HK-2 (cell line): ENCODE results near the gene RXRB.
"Not testable (repeated sequence)": the region's sequence is repeated elsewhere in the genome, so short reads cannot be mapped to it uniquely, and the experiment has no call there.

ENCODE experiments used
- DNase-seq: peaks from one replicate; pipeline ENCODE4 v3.0.0-alpha.2; 2018; ENCODE audit not compliant: unreplicated experiment

The RXRB gene

GRCh38 chr6:33200219-33201146 lies at the start of gene RXRB, which contains the start of gene SLC39A7:
TSS of gene RXRB (minus strand) at chr6:33200665. CDS start at chr6:33200476, 189 bp downstream.
TSS of gene SLC39A7 (plus strand) at chr6:33200867. CDS start at chr6:33201246, 379 bp downstream.
- peak; percentile 99 for DNase-seq

DNA sequence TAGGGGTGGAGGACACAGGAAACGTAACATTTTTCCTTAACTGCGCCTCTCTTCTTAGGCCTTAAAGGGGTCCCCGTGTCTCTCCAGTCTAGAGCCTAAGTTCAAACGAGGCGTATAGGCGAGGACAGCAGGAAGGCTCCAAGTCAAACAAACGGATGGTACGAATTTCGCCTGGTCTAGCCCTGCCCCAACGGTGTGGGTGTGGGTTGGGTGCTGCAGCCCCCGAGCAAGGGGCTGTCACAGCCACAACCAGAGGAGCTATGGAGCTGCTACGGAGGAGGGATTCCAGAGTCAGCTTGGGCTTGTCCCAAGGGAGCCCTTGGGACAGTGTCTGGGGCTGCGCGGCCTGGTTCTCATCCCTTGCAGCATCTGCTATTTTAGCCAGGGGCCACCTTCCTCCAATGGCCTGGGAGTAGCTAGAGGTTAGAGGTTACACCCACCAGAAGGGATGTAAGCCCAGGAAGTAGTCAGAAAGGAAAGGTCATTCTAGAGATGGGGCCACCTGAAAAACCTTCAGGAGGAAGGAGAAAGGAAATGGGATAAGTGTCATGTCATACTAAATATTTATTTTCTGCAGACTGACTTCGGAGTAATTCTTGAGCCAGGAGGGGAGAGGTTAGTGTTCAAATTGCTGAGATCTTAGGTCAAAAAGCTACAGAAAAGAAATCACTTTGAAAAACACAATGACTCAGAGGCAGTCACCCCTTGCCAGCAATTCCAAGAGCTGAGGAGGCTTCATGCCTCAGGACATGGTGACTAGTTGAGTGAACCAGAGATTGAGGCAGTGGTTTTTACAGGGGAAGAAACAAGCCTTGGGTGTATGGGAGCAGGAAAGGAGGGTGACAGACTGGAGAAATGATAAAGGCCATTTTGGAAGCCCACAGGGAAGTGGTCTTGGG lies 49.5 kb upstream of the RXRB start:
- peak; percentile 41 for DNase-seq

DNA sequence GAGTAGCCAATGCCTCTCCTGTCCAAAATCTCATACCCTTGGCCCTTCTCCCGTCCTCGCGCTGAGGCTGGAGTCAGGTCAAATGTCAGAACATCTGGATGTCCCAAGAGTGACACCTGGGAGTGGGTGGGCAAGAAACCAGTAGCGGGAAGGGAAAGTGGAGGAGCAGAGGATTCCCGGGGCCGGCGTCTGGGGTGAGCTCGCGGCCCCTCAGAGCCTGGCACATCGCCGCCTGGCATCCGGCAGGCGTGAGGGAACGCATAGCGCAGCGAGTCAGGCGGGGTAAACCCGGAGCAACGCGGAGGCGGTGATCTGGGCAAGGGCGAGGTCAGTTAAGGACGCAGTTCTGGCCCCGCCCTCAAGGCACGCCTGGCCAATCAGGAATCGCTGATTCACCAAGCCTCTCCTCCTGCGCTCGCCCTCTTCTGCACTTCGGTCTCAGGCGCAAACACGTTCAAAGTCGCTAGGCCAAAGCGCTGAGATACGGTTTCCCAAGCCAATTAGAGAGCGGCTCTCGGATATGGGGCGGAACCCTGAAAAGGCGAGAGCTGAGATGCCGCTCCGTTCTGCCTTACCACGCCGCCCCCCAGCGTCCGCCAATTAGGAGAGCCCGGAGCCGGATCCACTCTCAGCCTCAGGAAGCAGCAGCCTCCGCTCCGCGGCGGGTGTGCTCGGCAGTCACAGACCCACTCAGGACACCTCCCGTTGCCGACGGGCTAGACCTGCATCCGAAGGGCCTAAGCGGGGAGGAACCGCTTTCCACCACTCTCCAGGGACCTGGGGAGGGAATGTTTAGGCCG lies 48.7 kb upstream of the RXRB start:
- DNase-seq = peak; percentile 97

- DNase-seq = no peak
These were observed 48.1 kb upstream of the RXRB start for GRCh38 chr6:33248643-33248931.

- peak; percentile 89 for DNase-seq
These were observed 47.6 kb upstream of the RXRB start for GRCh38 chr6:33247977-33248642.

DNA sequence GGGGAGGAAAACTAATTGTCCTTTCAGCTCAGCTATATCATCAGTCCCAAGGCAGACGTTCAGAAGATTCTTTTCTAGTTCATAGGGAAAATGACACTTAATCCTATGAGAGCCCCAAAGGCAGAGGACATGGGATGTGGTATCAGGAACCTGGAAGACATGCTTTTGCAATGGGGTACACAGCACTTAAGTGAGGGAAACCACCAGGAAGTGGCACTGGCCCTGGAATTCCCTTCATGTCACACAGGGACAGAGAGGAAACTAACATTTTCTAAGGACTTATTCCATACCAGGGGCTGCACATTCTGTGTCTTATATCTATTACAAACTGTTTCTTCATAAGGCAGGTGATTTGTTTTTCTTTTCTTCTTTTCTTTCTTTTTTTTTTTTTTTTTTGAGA lies 43.0 kb upstream of the RXRB start:
- DNase-seq = no peak

GRCh38 chr6:33241968-33242367 lies 41.5 kb upstream of the RXRB start:
- DNase-seq = no peak

- no peak for DNase-seq
These were observed 37.3 kb upstream of the RXRB start for GRCh38 chr6:33237741-33238140.

DNA sequence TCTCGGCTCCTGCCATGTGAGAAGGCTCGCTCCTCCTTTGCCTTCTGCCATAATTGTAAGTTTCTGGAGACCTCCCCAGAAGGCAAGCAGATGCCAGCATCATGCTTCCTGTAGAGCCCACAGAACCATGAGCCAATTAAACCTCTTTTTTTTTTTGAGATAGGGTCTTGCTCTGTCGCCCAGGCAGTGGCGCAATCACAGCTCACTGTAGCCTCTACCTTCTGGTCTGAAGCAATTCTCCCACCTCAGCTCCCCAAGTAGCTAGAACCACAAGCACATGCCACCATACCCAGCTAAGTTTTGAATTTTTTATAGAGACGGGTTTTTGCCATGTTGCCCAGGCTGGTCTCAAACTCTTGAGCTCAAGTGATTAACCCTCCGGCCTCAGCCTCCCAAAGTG lies 36.4 kb upstream of the RXRB start:
- DNase-seq = no peak

- no peak for DNase-seq
These were observed 35.9 kb upstream of the RXRB start for GRCh38 chr6:33236328-33236727.

DNA sequence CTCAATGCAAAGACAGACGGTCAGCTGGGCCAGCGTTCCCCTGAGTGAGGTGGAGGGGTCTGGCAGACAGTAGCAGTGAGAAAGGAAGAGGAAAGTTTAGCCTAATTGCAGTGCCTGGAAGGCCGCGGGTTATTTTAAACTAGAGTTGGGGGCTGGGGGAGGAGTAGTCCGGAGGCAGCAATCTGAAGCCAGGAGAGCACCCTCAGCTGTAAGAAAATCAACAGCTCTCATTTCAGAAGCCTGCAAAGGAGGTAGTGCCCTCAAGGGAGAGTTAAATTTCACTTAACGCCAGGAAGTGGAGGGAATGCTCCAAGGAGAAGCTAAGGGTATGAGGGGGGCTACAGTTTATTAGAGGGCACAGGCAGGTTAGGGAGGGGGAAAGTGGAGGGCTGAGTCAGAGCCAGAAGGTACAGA lies 34.8 kb upstream of the RXRB start:
- DNase-seq = no peak

DNA sequence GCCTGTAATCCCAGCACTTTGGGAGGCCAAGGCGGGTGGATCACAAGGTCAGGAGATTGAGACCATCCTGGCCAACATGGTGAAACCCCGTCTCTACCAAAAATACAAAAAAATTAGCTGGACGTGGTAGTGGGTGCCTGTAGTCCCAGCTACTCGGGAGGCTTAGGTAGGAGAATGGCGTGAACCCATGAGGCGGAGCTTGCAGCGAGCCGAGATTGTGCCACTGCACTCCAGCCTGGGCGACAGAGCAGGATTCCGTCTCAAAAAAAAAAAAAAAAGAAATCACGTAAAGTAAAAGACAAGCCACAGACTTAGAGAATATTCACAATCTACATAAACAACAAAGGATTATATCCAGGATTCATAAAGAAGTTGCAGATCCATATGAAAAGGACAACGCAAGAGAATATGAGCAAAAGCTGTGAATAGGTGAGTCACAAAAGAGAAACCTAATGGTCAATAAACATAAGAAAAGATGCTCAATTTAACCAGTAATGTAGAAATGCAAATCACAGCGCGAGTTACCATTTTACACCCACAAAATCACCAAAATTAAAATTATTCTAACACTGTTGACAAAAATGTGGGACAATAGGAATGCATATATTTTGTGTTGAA lies 26.1 kb upstream of the RXRB start:
- not testable (repeated sequence) for DNase-seq

GRCh38 chr6:33217681-33218080 lies 17.2 kb upstream of the RXRB start:
- no peak for DNase-seq

DNA sequence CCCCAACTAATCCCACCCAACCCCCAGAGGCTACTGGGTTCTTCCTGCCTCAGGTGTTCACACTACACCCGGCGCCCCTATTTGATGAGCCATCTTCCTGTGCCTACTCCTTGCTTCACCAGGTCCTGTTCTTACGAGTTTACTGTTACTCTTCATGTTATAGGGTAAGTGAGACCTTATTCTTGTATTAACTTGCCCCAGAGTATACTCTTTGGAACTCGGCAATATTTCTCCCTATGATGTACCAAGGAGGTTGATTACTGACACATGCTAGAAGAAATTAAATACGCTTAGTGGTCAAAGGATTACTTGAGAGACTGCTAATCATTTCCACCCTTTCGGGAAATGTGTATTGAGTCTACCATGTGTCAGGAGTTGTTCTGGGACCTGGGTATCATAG lies 16.8 kb upstream of the RXRB start:
- no peak for DNase-seq

DNA sequence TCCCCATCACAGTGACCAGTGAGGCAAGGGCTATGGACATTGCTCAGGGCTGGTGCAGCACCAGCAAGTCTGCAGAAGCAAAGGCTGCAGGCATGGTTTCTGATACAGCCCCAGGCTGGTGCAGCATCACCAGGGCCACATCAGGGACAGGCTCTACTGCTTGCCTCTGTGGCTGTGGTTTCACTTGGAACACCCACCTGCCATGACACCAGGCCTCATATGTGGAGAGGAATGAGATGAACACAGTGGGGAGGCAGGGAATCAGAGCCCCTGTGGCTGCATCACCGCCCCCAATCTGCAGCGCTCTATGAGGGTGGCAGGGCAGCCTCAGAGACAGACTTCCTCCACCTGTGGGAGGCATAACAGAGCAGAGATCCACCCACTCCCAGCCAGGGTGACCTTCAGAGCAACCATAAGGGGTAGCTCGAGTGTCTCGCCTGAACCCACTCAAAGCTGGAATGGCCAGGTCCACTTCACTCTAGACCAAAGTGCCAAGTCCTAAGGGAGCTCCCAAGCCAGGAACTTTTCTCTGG lies 15.7 kb upstream of the RXRB start:
- DNase-seq = no peak

GRCh38 chr6:33215271-33216116 lies 15.0 kb upstream of the RXRB start:
- DNase-seq = no peak

GRCh38 chr6:33213989-33214335 lies 13.5 kb upstream of the RXRB start:
- no peak for DNase-seq

DNA sequence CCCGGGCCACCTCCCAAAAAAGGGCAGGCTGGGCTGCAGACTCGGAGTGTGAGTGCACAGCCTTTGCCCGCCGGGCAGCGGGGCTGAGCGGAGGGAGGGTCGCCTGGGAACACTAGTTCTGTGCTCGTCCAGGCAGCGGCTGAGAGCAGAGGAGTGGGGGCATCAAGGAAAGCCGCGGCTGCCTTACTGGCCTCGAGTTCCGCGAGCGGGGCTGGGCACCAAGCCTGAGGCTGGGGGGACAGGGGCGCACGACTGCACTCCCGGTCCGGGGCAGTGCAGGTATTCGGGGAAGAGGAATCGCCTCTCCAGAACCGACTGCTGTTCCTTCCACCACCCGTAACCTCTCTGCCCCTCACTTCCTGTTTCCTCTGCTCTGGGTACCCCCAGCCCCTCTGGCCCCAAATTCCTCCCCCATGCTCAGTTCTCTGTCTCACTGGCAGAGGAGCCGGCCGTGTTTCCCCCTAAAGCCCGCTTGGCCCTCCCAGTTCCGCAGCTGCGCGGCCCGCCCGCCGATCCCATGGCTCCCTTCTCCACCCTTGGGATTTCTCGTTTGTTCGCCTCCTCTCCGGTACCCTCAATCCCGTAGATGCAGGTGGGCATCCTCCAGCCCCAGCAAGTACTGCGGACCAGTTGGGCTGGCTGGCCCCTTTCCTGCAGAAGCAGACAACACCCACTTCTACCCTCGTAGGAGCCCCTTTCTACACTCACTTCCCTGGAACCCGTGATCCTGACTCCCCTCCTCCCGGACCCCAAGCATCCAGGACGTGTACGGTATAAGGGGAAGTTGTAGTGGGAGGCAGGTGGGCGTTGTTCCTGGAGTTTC lies 12.9 kb upstream of the RXRB start:
- DNase-seq = no peak

DNA sequence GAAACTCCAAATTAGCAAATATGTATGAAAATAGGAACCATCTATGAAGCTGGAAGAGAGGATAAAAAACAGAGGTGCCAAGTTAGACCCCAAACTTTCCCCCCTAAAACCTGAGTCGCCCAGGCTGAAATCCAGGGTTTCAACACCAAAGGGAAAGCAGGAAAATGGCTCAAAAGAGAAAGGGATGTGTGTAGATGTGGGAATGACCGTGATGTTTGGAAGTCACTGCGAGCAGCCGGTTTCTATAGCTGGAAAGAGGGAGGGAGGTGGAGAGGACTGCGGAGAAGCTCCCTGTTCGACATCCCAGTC lies 12.3 kb upstream of the RXRB start:
- DNase-seq = no peak
